ENCODE measurements around the gene ATAD3C. TPM values are rescaled to one million over a fixed set of nuclear protein-coding genes. Genes with fewer than 3 reads are reported as not detected.
"Not testable (repeated sequence)": the region's sequence is repeated elsewhere in the genome, so short reads cannot be mapped to it uniquely, and the experiment has no call there.

ATAD3C gene
- total RNA-seq, 3 donors from 2014 or later: 0.35 to 1.4 (median 0.55) TPM

- intact Hi-C loops (cut with DNase I, micrococcal nuclease): no loop called here
- H3K36me3 ChIP-seq (ENCODE audit: low read depth): no peaks in the 10 kb centered on the region
- H3K9me3 ChIP-seq: no peaks in the 10 kb centered on the region
- DNase-seq: no peak
- TF ChIP-seq CTCF (IDR thresholded peaks at IDR 0.05): no peak
- no peak for ATAC-seq
- H3K4me1 ChIP-seq (ENCODE audit: low read depth): peaks cover 33% of the 10 kb centered on the region
- H3K4me3 ChIP-seq: no peak overlapping the region
Measured at GRCh38 chr1:1439546-1440261, 9.8 kb upstream of the ATAD3C start.

- Histone ChIP-seq H3K36me3 (ENCODE audit: low read depth) (no peaks in the 10 kb centered on the region), H3K4me1 (ENCODE audit: low read depth) (peaks cover 26% of the 10 kb centered on the region), H3K9me3 (no peaks in the 10 kb centered on the region), H3K4me3 (no peak overlapping the region)
- DNase-seq (no peak), ATAC-seq (no peak)
- intact Hi-C loops (cut with DNase I, micrococcal nuclease): no loop called here
- no peak for TF ChIP-seq CTCF (IDR thresholded peaks at IDR 0.05)
Measured at GRCh38 chr1:1440262-1441001, 9.1 kb upstream of the ATAD3C start.

- H3K4me1 ChIP-seq (ENCODE audit: low read depth): peaks cover 21% of the 10 kb centered on the region
- intact Hi-C loops (cut with DNase I, micrococcal nuclease): no loop called here
- no peaks in the 10 kb centered on the region for H3K36me3 ChIP-seq (ENCODE audit: low read depth)
- peak; percentile 70 for ATAC-seq
- DNase-seq: peak in 2 of 3 donors; percentile 66 to 75
- no peak overlapping the region for H3K4me3 ChIP-seq
- H3K9me3 ChIP-seq: no peaks in the 10 kb centered on the region
- peak; percentile 95 for TF ChIP-seq CTCF (IDR thresholded peaks at IDR 0.05)
Measured at GRCh38 chr1:1441002-1441888, 8.2 kb upstream of the ATAD3C start.

- ATAC-seq (no peak), DNase-seq (no peak)
- intact Hi-C loops (cut with DNase I, micrococcal nuclease): no loop called here
- H3K4me3 ChIP-seq: no peak overlapping the region
- H3K4me1 ChIP-seq (ENCODE audit: low read depth): peaks cover 14% of the 10 kb centered on the region
- H3K9me3 ChIP-seq: no peaks in the 10 kb centered on the region
- no peaks in the 10 kb centered on the region for H3K36me3 ChIP-seq (ENCODE audit: low read depth)
- no peak for TF ChIP-seq CTCF (IDR thresholded peaks at IDR 0.05)
Measured at GRCh38 chr1:1442069-1442770, 7.3 kb upstream of the ATAD3C start.

- DNase-seq; intact Hi-C loops (cut with DNase I, micrococcal nuclease); H3K9me3 ChIP-seq; H3K4me3 ChIP-seq; H3K36me3 ChIP-seq (ENCODE audit: low read depth); ATAC-seq; H3K4me1 ChIP-seq (ENCODE audit: low read depth): not testable (repeated sequence)
Measured at GRCh38 chr1:1446631-1447030, 2.9 kb upstream of the ATAD3C start.

GRCh38 chr1:1450616-1451015 lies 1.1 kb downstream of the ATAD3C start:
- ATAC-seq; DNase-seq; H3K9me3 ChIP-seq; H3K4me1 ChIP-seq (ENCODE audit: low read depth); intact Hi-C loops (cut with DNase I, micrococcal nuclease); H3K4me3 ChIP-seq; H3K36me3 ChIP-seq (ENCODE audit: low read depth): not testable (repeated sequence)
